ENCODE data around the gene TDRD9.

Gene TDRD9

GRCh38 chr14:104023325-104024055 is 95.2 kb downstream of the TDRD9 start:
- Histone ChIP-seq H3K27ac (ENCODE audit: low read depth, low read length) (no peak overlapping the region), H3K36me3 (ENCODE audit: control insufficient read depth in 1 of 2, insufficient read depth in 2 of 2, low read length in 2 of 2) (no peaks in the 10 kb centered on the region), H3K4me1 (ENCODE audit: control insufficient read depth in 1 of 2, insufficient read depth in 2 of 2, low read length in 2 of 2) (no peaks in the 10 kb centered on the region)

GRCh38 chr14:104025534-104025933 is 97.3 kb downstream of the TDRD9 start:
- no peak overlapping the region for H3K9ac ChIP-seq (ENCODE audit: low read depth in 1 of 2, low read length in 2 of 2)
- H3K36me3 ChIP-seq (ENCODE audit: control insufficient read depth in 1 of 2, insufficient read depth in 2 of 2, low read length in 2 of 2): no peaks in the 10 kb centered on the region
- no peak overlapping the region for H3K4me3 ChIP-seq (ENCODE audit: low read depth in 1 of 2, low read length in 2 of 2)
- H3K4me1 ChIP-seq (ENCODE audit: control insufficient read depth in 1 of 2, insufficient read depth in 2 of 2, low read length in 2 of 2): no peaks in the 10 kb centered on the region
- H3K27ac ChIP-seq (ENCODE audit: low read depth, low read length): no peak overlapping the region
- peaks cover 0 to 5% of the 10 kb centered on the region in 2 donors for H3K27me3 ChIP-seq (ENCODE audit: control insufficient read depth in 1 of 2, insufficient read depth in 2 of 2, low read length in 2 of 2)
- no peaks in the 10 kb centered on the region for H3K9me3 ChIP-seq (ENCODE audit: control insufficient read depth in 1 of 2, low read length in 2 of 2)

More at GRCh38 chr14:104023325-104024055, 95.2 kb downstream of the TDRD9 start:
- H3K4me3 ChIP-seq (ENCODE audit: low read depth in 1 of 2, low read length in 2 of 2): no peak overlapping the region
- no peaks in the 10 kb centered on the region for H3K9me3 ChIP-seq (ENCODE audit: control insufficient read depth in 1 of 2, low read length in 2 of 2)
- no peak overlapping the region for H3K9ac ChIP-seq (ENCODE audit: low read depth in 1 of 2, low read length in 2 of 2)
- peaks cover 0 to 5% of the 10 kb centered on the region in 2 donors for H3K27me3 ChIP-seq (ENCODE audit: control insufficient read depth in 1 of 2, insufficient read depth in 2 of 2, low read length in 2 of 2)

DNA sequence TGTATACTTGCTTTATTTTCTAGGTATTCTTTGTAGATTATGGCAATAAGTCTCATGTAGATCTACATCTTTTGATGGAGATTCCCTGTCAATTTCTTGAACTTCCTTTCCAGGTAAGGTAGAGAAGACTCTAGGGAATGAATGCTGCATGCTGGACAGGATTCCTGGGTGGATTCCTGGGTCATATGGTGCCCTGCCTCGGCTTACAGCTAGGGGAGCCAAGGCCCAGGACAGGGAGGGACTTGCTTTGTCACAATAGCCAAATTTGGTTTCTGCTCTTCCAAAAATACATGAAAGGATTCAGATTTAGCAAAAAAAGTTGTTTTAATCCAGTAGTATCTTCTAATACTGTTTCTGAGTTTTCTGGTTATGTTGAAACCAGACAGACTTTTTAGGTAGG is 97.8 kb downstream of the TDRD9 start:
- H3K9me3 ChIP-seq (ENCODE audit: control insufficient read depth in 1 of 2, low read length in 2 of 2): no peaks in the 10 kb centered on the region
- peaks cover 0 to 5% of the 10 kb centered on the region in 2 donors for H3K27me3 ChIP-seq (ENCODE audit: control insufficient read depth in 1 of 2, insufficient read depth in 2 of 2, low read length in 2 of 2)
- no peak overlapping the region for H3K4me3 ChIP-seq (ENCODE audit: low read depth in 1 of 2, low read length in 2 of 2)
- H3K36me3 ChIP-seq (ENCODE audit: control insufficient read depth in 1 of 2, insufficient read depth in 2 of 2, low read length in 2 of 2): no peaks in the 10 kb centered on the region
- no peak overlapping the region for H3K9ac ChIP-seq (ENCODE audit: low read depth in 1 of 2, low read length in 2 of 2)
- H3K4me1 ChIP-seq (ENCODE audit: control insufficient read depth in 1 of 2, insufficient read depth in 2 of 2, low read length in 2 of 2): no peaks in the 10 kb centered on the region
- H3K27ac ChIP-seq (ENCODE audit: low read depth, low read length): no peak overlapping the region

- no peaks in the 10 kb centered on the region for H3K36me3 ChIP-seq (ENCODE audit: control insufficient read depth in 1 of 2, insufficient read depth in 2 of 2, low read length in 2 of 2)
- H3K27me3 ChIP-seq (ENCODE audit: control insufficient read depth in 1 of 2, insufficient read depth in 2 of 2, low read length in 2 of 2): peaks cover 0 to 3% of the 10 kb centered on the region in 2 donors
- H3K9ac ChIP-seq (ENCODE audit: low read depth in 1 of 2, low read length in 2 of 2): no peak overlapping the region
- no peaks in the 10 kb centered on the region for H3K4me1 ChIP-seq (ENCODE audit: control insufficient read depth in 1 of 2, insufficient read depth in 2 of 2, low read length in 2 of 2)
- no peaks in the 10 kb centered on the region for H3K9me3 ChIP-seq (ENCODE audit: control insufficient read depth in 1 of 2, low read length in 2 of 2)
- H3K27ac ChIP-seq (ENCODE audit: low read depth, low read length): no peak overlapping the region
- H3K4me3 ChIP-seq (ENCODE audit: low read depth in 1 of 2, low read length in 2 of 2): no peak overlapping the region
These were observed 102.7 kb downstream of the TDRD9 start for GRCh38 chr14:104030958-104031357.

GRCh38 chr14:104031384-104031783 is 103.1 kb downstream of the TDRD9 start:
- Histone ChIP-seq H3K4me1 (ENCODE audit: control insufficient read depth in 1 of 2, insufficient read depth in 2 of 2, low read length in 2 of 2) (no peaks in the 10 kb centered on the region), H3K9me3 (ENCODE audit: control insufficient read depth in 1 of 2, low read length in 2 of 2) (no peaks in the 10 kb centered on the region), H3K9ac (ENCODE audit: low read depth in 1 of 2, low read length in 2 of 2) (no peak overlapping the region), H3K27me3 (ENCODE audit: control insufficient read depth in 1 of 2, insufficient read depth in 2 of 2, low read length in 2 of 2) (peaks cover 0 to 6% of the 10 kb centered on the region in 2 donors), H3K4me3 (ENCODE audit: low read depth in 1 of 2, low read length in 2 of 2) (no peak overlapping the region), H3K36me3 (ENCODE audit: control insufficient read depth in 1 of 2, insufficient read depth in 2 of 2, low read length in 2 of 2) (no peaks in the 10 kb centered on the region), H3K27ac (ENCODE audit: low read depth, low read length) (no peak overlapping the region)

DNA sequence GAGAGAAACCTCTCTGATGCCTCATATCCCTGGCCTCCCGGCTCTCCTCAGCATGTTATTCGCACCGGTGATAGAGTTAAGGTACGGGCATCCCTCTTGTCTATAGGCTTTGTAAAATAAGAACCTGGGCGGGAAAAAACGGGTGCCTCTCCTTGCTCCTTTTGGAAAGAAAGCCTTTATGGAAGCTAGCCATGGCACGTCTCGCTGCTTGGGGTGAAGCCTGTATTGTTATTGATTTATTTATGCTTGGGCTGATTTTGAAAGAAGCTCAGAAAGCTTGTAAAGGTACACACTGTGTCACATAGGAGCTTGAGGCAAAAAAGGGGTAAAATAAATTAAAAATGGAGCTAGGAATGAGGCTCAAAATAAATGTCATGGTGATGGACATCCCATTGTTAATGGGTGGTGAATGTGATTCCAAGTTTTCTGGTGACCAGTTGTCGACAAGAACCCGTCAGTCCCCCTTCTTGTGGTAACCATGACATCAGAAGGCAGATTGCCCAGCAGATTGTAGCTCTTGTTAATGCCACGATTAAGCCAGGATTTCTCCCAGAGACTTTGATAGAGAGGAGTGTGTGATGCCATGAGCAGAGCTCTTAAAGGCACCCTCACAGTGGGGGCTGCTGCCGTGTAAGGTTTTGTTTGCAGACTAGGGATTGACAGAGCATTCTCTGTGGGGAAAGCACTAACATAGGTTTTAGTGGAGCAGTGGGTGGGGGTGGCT is 106.9 kb downstream of the TDRD9 start:
- Histone ChIP-seq H3K4me3 (ENCODE audit: low read depth in 1 of 2, low read length in 2 of 2) (no peak overlapping the region), H3K9me3 (ENCODE audit: control insufficient read depth in 1 of 2, low read length in 2 of 2) (no peaks in the 10 kb centered on the region), H3K27me3 (ENCODE audit: control insufficient read depth in 1 of 2, insufficient read depth in 2 of 2, low read length in 2 of 2) (peaks cover 0 to 7% of the 10 kb centered on the region in 2 donors), H3K4me1 (ENCODE audit: control insufficient read depth in 1 of 2, insufficient read depth in 2 of 2, low read length in 2 of 2) (no peaks in the 10 kb centered on the region), H3K36me3 (ENCODE audit: control insufficient read depth in 1 of 2, insufficient read depth in 2 of 2, low read length in 2 of 2) (no peaks in the 10 kb centered on the region), H3K9ac (ENCODE audit: low read depth in 1 of 2, low read length in 2 of 2) (no peak overlapping the region), H3K27ac (ENCODE audit: low read depth, low read length) (no peak overlapping the region)

DNA sequence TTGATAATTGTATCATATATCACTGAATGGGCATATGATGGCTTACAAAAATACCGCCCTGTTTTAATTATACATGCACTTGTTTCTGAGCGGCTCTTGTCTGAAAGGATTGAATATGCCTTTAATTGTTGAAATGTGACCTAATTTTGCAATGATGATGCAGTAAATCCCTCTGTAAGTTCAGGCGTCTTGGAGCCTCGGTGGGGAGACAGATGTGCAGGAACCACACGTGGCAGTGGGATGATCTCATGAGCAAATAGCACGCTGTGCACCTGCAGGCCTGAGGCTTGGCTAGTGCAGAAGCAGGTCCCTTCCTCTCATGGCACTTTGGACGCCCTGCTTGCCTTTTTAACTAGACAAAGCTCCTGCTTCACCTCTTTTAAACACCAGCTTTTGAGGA is 108.0 kb downstream of the TDRD9 start:
- H3K9me3 ChIP-seq (ENCODE audit: control insufficient read depth in 1 of 2, low read length in 2 of 2): no peaks in the 10 kb centered on the region
- no peaks in the 10 kb centered on the region for H3K4me1 ChIP-seq (ENCODE audit: control insufficient read depth in 1 of 2, insufficient read depth in 2 of 2, low read length in 2 of 2)
- no peaks in the 10 kb centered on the region for H3K36me3 ChIP-seq (ENCODE audit: control insufficient read depth in 1 of 2, insufficient read depth in 2 of 2, low read length in 2 of 2)
- H3K27ac ChIP-seq (ENCODE audit: low read depth, low read length): no peak overlapping the region
- no peak overlapping the region for H3K9ac ChIP-seq (ENCODE audit: low read depth in 1 of 2, low read length in 2 of 2)
- no peak overlapping the region for H3K4me3 ChIP-seq (ENCODE audit: low read depth in 1 of 2, low read length in 2 of 2)
- peaks cover 0 to 10% of the 10 kb centered on the region in 2 donors for H3K27me3 ChIP-seq (ENCODE audit: control insufficient read depth in 1 of 2, insufficient read depth in 2 of 2, low read length in 2 of 2)

GRCh38 chr14:104037074-104037473 is 108.8 kb downstream of the TDRD9 start:
- Histone ChIP-seq H3K4me1 (ENCODE audit: control insufficient read depth in 1 of 2, insufficient read depth in 2 of 2, low read length in 2 of 2) (no peaks in the 10 kb centered on the region), H3K27me3 (ENCODE audit: control insufficient read depth in 1 of 2, insufficient read depth in 2 of 2, low read length in 2 of 2) (peaks cover 0 to 10% of the 10 kb centered on the region in 2 donors), H3K27ac (ENCODE audit: low read depth, low read length) (no peak overlapping the region), H3K4me3 (ENCODE audit: low read depth in 1 of 2, low read length in 2 of 2) (no peak overlapping the region), H3K9me3 (ENCODE audit: control insufficient read depth in 1 of 2, low read length in 2 of 2) (no peaks in the 10 kb centered on the region), H3K9ac (ENCODE audit: low read depth in 1 of 2, low read length in 2 of 2) (no peak overlapping the region), H3K36me3 (ENCODE audit: control insufficient read depth in 1 of 2, insufficient read depth in 2 of 2, low read length in 2 of 2) (no peaks in the 10 kb centered on the region)

GRCh38 chr14:104037903-104038302 is 109.6 kb downstream of the TDRD9 start:
- no peak overlapping the region for H3K9ac ChIP-seq (ENCODE audit: low read depth in 1 of 2, low read length in 2 of 2)
- peaks cover 0 to 10% of the 10 kb centered on the region in 2 donors for H3K27me3 ChIP-seq (ENCODE audit: control insufficient read depth in 1 of 2, insufficient read depth in 2 of 2, low read length in 2 of 2)
- H3K4me1 ChIP-seq (ENCODE audit: control insufficient read depth in 1 of 2, insufficient read depth in 2 of 2, low read length in 2 of 2): no peaks in the 10 kb centered on the region
- no peaks in the 10 kb centered on the region for H3K36me3 ChIP-seq (ENCODE audit: control insufficient read depth in 1 of 2, insufficient read depth in 2 of 2, low read length in 2 of 2)
- H3K9me3 ChIP-seq (ENCODE audit: control insufficient read depth in 1 of 2, low read length in 2 of 2): no peaks in the 10 kb centered on the region
- no peak overlapping the region for H3K27ac ChIP-seq (ENCODE audit: low read depth, low read length)
- H3K4me3 ChIP-seq (ENCODE audit: low read depth in 1 of 2, low read length in 2 of 2): no peak overlapping the region

DNA sequence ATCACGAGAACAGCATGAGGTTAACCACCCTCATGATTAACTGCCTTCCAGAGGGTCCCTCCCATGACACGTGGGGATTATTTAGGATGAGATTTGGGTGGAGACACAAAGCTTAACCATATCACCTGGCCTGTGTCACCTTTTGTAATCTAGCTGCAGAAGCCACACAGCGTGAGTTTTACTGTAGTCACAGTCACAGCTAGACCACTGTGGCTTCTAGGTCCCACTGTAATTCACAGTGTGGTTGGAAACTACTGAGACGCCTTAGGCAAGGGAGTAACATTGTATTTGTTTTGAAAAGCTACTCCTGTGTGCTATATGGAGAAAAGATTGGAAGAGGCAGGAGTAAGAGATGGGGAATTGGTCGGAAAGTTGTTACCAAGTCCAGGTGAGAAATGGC is 111.0 kb downstream of the TDRD9 start:
- no peak overlapping the region for H3K9ac ChIP-seq (ENCODE audit: low read depth in 1 of 2, low read length in 2 of 2)
- no peak overlapping the region for H3K27ac ChIP-seq (ENCODE audit: low read depth, low read length)

More for the DNA sequence above, 111.0 kb downstream of the TDRD9 start:
- H3K9me3 ChIP-seq (ENCODE audit: control insufficient read depth in 1 of 2, low read length in 2 of 2): no peaks in the 10 kb centered on the region
- H3K36me3 ChIP-seq (ENCODE audit: control insufficient read depth in 1 of 2, insufficient read depth in 2 of 2, low read length in 2 of 2): no peaks in the 10 kb centered on the region
- H3K4me1 ChIP-seq (ENCODE audit: control insufficient read depth in 1 of 2, insufficient read depth in 2 of 2, low read length in 2 of 2): no peaks in the 10 kb centered on the region
- peaks cover 0 to 10% of the 10 kb centered on the region in 2 donors for H3K27me3 ChIP-seq (ENCODE audit: control insufficient read depth in 1 of 2, insufficient read depth in 2 of 2, low read length in 2 of 2)
- no peak overlapping the region for H3K4me3 ChIP-seq (ENCODE audit: low read depth in 1 of 2, low read length in 2 of 2)

Data from duodenal mucosa (tissue), 2 donors.